ENCODE data around the gene SMARCAL1.

The SMARCAL1 gene

DNA sequence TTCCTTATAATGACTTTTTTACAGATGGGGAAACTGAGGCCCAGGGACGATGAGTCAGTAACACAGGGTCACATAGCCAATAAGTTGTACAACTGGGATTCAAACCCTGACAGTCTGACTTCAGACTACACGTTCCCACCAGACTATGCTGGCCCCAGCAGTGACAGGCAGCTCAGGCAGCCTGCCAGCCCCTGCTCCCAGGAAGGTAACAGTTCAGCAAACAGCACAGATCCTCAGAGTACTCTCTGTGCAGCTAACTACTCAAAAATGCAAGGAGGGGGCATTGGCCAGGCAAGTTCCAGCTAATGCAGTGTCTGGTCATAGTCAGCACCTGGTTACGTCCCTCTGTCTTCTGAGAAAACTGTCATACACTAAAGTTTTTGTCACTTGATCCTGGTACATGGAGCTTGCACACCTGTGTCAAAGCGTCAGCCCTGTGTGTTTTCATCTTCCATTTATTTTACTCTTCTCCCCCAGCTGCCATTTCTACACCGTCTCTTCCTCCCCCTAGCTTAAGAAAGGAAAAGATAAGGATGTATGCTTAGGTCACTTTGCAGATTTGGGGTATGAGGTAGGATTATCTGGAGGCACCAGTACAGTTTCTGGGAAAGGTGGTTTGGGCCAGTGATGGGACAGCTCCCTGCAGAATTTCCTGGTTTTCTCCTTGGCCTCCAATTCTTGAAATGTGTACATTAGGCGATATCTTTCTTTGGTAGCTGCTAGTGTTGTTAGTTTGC, 4.5 kb downstream of the SMARCAL1 start:
- TF ChIP-seq, protein P1, sequence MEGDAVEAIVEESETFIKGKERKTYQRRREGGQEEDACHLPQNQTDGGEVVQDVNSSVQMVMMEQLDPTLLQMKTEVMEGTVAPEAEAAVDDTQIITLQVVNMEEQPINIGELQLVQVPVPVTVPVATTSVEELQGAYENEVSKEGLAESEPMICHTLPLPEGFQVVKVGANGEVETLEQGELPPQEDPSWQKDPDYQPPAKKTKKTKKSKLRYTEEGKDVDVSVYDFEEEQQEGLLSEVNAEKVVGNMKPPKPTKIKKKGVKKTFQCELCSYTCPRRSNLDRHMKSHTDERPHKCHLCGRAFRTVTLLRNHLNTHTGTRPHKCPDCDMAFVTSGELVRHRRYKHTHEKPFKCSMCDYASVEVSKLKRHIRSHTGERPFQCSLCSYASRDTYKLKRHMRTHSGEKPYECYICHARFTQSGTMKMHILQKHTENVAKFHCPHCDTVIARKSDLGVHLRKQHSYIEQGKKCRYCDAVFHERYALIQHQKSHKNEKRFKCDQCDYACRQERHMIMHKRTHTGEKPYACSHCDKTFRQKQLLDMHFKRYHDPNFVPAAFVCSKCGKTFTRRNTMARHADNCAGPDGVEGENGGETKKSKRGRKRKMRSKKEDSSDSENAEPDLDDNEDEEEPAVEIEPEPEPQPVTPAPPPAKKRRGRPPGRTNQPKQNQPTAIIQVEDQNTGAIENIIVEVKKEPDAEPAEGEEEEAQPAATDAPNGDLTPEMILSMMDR (IDR thresholded peaks at IDR 0.05; ENCODE audit: low read depth, low read length), result no peak
- H3K4me3 ChIP-seq (replicated peaks in 1 of 2; ENCODE audit: low read depth in 2 of 2, low read length in 2 of 2), result no peak overlapping the region
- DNase-seq (ENCODE audit: low read depth in 2 of 2), result no peak

DNA sequence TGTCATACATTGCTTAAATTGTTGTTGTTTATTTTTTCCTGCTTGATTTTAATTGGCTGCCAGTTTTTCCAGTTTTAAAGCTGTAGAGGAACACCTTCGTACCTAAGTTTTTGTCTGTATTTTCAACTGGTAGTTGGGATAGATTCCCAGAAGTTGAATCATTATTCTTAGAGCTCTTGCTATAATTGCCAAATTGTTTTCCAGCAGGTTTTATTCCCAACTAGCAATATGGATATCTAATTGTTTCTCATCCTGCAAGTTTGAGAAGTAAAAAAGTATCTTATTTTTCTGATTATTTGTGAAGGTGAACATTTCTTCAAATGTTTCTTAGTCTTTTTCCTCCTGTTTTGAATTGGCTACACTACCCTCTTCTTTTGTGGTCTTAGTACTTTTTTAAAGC, 6.7 kb downstream of the SMARCAL1 start:
- no peak for DNase-seq (ENCODE audit: low read depth in 2 of 2)
- no peak overlapping the region for H3K4me3 ChIP-seq (replicated peaks in 1 of 2; ENCODE audit: low read depth in 2 of 2, low read length in 2 of 2)
- TF ChIP-seq, protein P1 (IDR thresholded peaks at IDR 0.05; ENCODE audit: low read depth, low read length), result no peak

DNA sequence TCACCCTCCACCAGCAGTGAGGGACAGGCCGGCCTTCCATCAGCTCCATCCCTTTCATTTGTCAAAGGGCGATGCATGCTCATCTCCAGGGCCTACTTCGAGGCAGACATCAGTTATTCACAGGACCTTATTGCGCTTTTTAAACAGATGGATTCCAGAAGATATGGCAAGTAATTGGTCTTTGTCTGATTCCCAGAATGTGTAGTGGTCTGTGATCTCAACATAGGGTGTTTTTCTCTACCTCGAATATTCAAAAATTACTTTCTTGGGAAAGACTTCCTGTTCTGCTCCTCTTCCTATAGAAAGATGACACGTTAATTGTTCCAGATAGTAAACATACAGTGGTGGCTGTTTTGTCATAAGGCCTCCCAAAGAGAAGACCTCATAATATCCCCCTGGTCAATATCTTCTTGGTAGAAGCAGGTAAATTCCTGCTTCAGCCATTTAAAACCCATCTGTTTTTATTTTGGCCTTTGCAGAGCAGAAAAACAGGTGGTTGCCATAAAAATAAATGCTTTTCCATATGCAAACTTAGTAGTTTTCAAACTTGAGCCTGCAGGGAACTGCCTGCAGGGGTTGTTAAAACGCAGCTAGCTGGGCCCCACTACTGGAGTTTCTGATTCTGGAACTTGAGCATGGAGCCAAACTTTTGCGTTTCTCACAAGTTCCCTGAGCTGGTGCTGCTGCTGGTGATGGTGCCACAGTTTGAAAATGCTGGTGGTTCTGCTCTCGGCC, 8.2 kb downstream of the SMARCAL1 start:
- DNase-seq (ENCODE audit: low read depth in 2 of 2), result no peak
- TF ChIP-seq, protein P1 (IDR thresholded peaks at IDR 0.05; ENCODE audit: low read depth, low read length), result no peak
- H3K4me3 ChIP-seq (replicated peaks in 1 of 2; ENCODE audit: low read depth in 2 of 2, low read length in 2 of 2), result no peak overlapping the region

DNA sequence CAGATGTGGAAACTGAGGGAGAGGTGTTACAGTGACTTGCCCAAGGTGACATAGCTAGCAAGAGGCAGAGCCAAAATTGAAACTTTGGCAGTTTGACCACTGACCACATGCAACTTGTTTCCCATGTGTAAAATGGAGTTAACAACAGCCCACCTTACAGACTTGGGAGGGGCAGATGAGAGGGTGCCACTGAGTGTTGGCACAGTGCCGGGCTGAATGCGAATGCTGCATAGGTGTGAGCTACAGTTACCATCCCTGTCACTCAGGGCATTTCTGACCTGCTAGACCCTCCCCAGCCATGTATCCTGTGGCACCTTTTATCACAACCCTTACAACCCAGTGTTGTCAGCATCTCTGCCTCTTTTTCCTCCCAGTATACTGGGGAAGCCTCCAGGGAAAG, 10.8 kb downstream of the SMARCAL1 start:
- DNase-seq (ENCODE audit: low read depth in 2 of 2), result no peak
- H3K4me3 ChIP-seq (replicated peaks in 1 of 2; ENCODE audit: low read depth in 2 of 2, low read length in 2 of 2), result no peak overlapping the region
- TF ChIP-seq, protein P1 (IDR thresholded peaks at IDR 0.05; ENCODE audit: low read depth, low read length), result no peak

DNA sequence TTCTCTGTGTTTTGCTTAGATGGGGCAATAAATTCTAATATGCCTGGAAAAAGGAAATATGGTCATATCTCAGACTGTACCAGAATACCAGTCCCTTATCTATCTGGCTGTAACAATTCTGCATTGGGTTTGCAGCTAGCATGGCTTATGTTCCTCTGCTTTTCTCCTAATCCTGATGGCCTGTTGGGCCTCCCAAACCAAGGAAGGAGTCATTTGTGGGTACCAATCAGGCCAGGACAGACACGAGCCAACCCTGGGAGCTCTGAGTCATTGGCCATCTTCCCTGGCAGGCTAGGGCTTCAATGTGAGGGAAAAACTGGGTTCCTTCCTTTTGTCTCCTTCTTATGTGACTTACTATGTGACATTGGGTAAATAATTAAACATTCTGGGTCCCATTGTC, 12.0 kb downstream of the SMARCAL1 start:
- TF ChIP-seq, protein P1 (IDR thresholded peaks at IDR 0.05; ENCODE audit: low read depth, low read length), result no peak
- DNase-seq (ENCODE audit: low read depth in 2 of 2), result peak in 1 of 2 donors; percentile 7
- H3K4me3 ChIP-seq (replicated peaks in 1 of 2; ENCODE audit: low read depth in 2 of 2, low read length in 2 of 2), result no peak overlapping the region

DNA sequence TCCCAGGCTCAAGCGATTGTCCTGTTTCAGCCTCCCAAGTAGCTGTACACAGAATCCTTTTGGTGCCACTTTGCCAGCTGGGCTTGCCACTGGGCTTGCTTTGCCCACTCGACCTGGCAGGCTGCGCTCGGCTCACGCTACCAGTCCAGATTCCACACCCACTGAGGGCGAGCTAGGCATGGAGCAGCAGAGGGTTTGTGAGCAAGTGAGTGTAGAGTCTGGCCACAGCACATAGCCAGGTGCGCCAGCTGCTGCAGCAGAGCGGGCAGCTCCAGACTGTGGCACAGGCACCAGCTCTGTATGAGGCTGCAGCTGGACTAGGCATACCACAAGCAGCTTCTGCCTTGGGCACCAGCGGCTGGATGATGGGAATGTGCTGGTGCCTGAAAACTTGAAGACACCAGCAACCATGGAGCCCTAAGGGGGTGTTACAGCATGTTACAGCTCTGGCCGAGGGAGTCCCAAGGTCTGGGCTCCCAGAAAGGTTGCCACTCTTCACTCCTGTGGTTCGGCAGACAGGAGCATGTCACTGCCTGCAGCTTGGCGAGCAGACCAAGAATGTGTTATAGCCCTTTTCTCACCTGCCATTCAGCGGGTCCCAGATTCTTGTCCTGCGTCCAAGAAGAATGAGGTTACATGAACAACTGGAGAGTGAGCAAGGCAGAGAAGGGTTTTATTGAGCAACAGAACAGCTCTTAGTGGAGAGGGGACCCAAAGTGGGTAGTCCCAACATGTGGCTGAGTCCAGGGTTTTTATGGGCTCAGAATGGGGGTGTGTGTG, 12.9 kb downstream of the SMARCAL1 start:
- TF ChIP-seq, protein P1 (IDR thresholded peaks at IDR 0.05; ENCODE audit: low read depth, low read length), result no peak

More for the DNA sequence above, 12.9 kb downstream of the SMARCAL1 start:
- no peak for DNase-seq (ENCODE audit: low read depth in 2 of 2)
- H3K4me3 ChIP-seq (replicated peaks in 1 of 2; ENCODE audit: low read depth in 2 of 2, low read length in 2 of 2), result no peak overlapping the region

Data from cardiac fibroblast (primary cell).